BE2C (cell line): ENCODE results near the gene RNF150.
A peak's percentile ranks its signal among the peaks of the same experiment; 100 is the strongest.

Source experiments
- DNase-seq: peaks from one replicate; pipeline ENCODE4 v3.0.0-alpha.2; 2020
- H3K27me3 ChIP-seq: fragments of 250-450 bp; sonication (Bioruptor Pico); 2 replicates; pipeline ENCODE4 v1.5.1; 2020; ENCODE audit warnings: mild to moderate bottlenecking
- H3K36me3 ChIP-seq: fragments of 250-450 bp; sonication (Bioruptor Pico); 2 replicates; pipeline ENCODE4 v1.5.1; 2020; ENCODE audit warnings: mild to moderate bottlenecking
- H3K4me1 ChIP-seq: fragments of 250-450 bp; sonication (Bioruptor Pico); 2 replicates; pipeline ENCODE4 v1.5.1; 2020
- H3K4me3 ChIP-seq: 2 replicates; pipeline ENCODE4 v1.5.1; 2011; ENCODE audit warnings: low read depth, low read length
- H3K9me3 ChIP-seq: fragments of 250-450 bp; sonication (Bioruptor Pico); 2 replicates; pipeline ENCODE4 v1.5.1; 2020
- CTCF ChIP-seq: IDR thresholded peaks from 2 replicates; pipeline ENCODE4 v1.5.1; 2012; ENCODE audit warnings: mild to moderate bottlenecking, low read depth, low read length

Gene RNF150

GRCh38 chr4:141119071-141119470 lies 14.2 kb downstream of the RNF150 start:
- no peak for TF ChIP-seq CTCF

GRCh38 chr4:141118381-141118780 lies 14.9 kb downstream of the RNF150 start:
- TF ChIP-seq CTCF, result no peak
- H3K9me3 ChIP-seq, result no peaks in the 10 kb centered on the region
- no peaks in the 10 kb centered on the region for H3K27me3 ChIP-seq
- H3K4me3 ChIP-seq, result no peak overlapping the region
- H3K36me3 ChIP-seq, result peaks cover 2% of the 10 kb centered on the region; the same call in 1 of the 2 replicates
- peaks cover 16% of the 10 kb centered on the region; the same call in 1 of the 2 replicates for H3K4me1 ChIP-seq
- no peak for DNase-seq

More at GRCh38 chr4:141119071-141119470, 14.2 kb downstream of the RNF150 start:
- H3K4me3 ChIP-seq, result no peak overlapping the region
- H3K9me3 ChIP-seq, result no peaks in the 10 kb centered on the region; the same call in 1 of the 2 replicates
- H3K27me3 ChIP-seq, result no peaks in the 10 kb centered on the region
- H3K36me3 ChIP-seq, result peaks cover 9% of the 10 kb centered on the region
- H3K4me1 ChIP-seq, result peaks cover 16% of the 10 kb centered on the region; the same call in 1 of the 2 replicates
- DNase-seq, result no peak

GRCh38 chr4:141117935-141118334 lies 15.3 kb downstream of the RNF150 start:
- no peak for TF ChIP-seq CTCF
- Histone ChIP-seq H3K4me3 (no peak overlapping the region), H3K9me3 (no peaks in the 10 kb centered on the region), H3K4me1 (peaks cover 16% of the 10 kb centered on the region; the same call in 1 of the 2 replicates), H3K36me3 (0 out of 2 replicates have a peak, but pooled peaks cover 2% of the 10 kb centered on the region), H3K27me3 (no peaks in the 10 kb centered on the region)
- no peak for DNase-seq

GRCh38 chr4:141109983-141110382 lies 23.3 kb downstream of the RNF150 start:
- H3K27me3 ChIP-seq, result no peaks in the 10 kb centered on the region
- H3K9me3 ChIP-seq, result no peaks in the 10 kb centered on the region; the same call in 1 of the 2 replicates
- no peaks in the 10 kb centered on the region for H3K4me1 ChIP-seq
- TF ChIP-seq CTCF, result no peak
- no peak overlapping the region for H3K4me3 ChIP-seq
- H3K36me3 ChIP-seq, result no peaks in the 10 kb centered on the region
- DNase-seq, result no peak

GRCh38 chr4:141107927-141108326 lies 25.3 kb downstream of the RNF150 start:
- TF ChIP-seq CTCF, result no peak
- Histone ChIP-seq H3K4me1 (peaks cover 2% of the 10 kb centered on the region), H3K9me3 (no peaks in the 10 kb centered on the region; the same call in 1 of the 2 replicates), H3K27me3 (no peaks in the 10 kb centered on the region), H3K36me3 (no peaks in the 10 kb centered on the region), H3K4me3 (no peak overlapping the region)
- DNase-seq, result no peak

- peak; percentile 42 for DNase-seq
- H3K9me3 ChIP-seq, result no peaks in the 10 kb centered on the region
- TF ChIP-seq CTCF, result no peak
- H3K27me3 ChIP-seq, result no peaks in the 10 kb centered on the region
- H3K4me3 ChIP-seq, result peak overlapping the region; percentile 31
- peaks cover 4% of the 10 kb centered on the region for H3K4me1 ChIP-seq
- no peaks in the 10 kb centered on the region for H3K36me3 ChIP-seq
Measured at GRCh38 chr4:141102367-141102766, 30.9 kb downstream of the RNF150 start.
